UCSD-AML1 (cell line): ENCODE results near the gene SEC24D.
"Not testable (repeated sequence)": the region's sequence is repeated elsewhere in the genome, so short reads cannot be mapped to it uniquely, and the experiment has no call there.

Experiments used
- DNase-seq: peaks from one replicate; lab custom pipeline; 2025; ENCODE audit not compliant: unreplicated experiment; lab: John Stamatoyannopoulos, UW

SEC24D gene

DNA sequence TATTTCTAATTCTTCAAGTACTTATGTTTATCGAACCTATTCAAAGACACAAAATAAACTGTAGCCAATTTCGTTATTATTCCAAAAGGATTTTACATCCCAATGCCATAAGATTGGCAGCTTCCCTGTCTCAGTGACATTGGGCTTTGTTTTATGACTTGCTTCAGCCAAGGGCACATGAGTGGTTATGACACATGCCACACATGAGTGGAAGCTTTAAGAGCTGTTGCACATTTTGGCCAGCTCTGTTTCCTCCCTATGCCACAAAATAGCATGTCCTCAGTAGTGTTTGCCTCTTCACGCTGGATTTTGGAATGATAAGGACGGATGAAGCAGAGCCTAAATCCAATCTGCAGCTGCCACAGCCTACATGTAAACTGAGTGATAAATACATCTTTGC is 21.9 kb downstream of the SEC24D start:
- no peak for DNase-seq

DNA sequence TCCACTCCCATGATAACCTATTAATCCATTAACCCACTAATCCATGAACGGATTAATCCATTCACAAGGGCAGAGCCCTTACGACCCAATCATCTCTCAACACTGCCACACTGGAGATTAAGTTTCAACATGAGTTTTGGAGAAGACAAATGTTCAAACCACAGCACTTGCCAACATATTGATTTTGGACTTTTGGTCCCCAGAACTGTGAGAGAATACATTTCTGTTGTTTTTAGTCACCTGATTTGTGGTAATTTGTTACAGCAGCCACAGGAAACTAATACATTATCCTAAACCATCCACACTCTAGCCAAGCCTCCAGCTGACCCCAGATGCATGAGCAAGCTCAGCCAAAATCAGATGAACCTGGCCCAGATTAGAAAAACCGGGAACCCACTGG is 22.4 kb downstream of the SEC24D start:
- no peak for DNase-seq

DNA sequence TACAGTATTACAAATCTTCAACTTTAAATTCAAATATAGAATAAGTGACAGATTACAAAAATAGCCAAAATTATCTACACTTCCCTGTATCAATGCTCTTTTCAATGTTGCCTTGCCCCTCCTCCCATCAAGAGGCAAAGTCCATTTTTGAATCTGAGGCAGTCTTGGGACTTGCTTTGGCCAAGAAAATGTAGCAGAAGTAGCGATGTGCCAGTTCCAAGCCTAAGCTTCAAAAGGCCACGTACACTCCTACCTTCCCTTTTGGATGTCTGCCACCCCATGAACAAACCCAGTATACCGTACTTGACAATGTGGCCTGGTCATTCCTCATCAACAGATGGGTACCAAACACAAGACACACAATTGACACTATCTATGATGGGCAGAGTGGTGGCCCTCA is 24.1 kb downstream of the SEC24D start:
- DNase-seq: no peak

DNA sequence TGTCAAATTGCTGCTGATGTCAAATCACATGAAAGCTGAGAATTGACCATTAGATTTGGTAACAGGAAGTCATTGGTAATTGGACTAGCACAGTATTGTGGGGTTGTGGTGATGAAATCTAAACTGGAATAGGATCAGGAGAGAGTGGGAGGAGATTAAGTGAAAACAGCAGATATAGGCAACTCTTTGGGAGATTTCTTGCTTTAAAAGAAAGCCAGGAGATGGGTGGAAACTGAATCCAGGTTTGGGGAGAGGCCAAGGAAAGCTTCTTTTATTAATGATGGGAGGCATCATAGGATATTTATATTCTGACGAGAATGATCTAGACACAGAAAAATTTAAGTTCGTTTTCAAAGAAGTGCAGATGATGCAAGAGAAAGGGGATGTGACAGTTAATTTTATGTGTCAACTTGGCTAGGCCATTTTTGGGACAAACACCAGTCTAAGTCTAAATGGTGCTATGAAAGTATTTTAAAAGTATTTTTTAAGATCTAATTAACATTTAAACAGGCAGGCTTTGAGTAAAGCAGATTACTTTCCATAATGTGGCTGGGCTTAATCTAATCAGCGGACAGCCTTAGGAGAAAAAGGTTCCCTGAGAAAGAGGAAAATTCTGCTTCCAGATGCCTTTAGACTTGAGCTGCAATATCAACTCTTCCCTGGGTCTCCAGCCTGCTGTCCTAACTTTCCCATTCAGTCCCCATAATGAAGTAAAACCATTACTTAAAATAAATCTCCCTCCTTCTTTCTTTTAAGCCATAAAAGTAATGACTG is 24.7 kb downstream of the SEC24D start:
- DNase-seq: no peak

DNA sequence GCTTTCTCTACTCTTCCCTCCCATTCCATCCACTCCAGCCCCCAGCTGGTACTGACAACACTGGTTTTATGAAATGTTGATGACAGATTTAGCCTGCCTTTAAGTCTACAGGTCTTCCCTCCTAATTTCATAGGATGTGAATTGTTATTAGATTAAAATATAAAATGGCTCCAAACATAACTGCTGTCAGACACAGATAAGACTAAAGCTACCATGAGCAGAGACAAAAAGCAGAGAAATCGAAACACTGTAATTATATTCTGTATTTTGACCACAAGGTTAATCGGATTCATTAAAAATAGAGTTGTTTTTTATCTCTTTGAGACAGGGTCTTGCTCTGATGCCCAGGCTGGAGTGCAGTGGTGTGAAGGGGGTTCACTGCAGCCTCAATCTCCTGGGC is 28.3 kb downstream of the SEC24D start:
- no peak for DNase-seq

DNA sequence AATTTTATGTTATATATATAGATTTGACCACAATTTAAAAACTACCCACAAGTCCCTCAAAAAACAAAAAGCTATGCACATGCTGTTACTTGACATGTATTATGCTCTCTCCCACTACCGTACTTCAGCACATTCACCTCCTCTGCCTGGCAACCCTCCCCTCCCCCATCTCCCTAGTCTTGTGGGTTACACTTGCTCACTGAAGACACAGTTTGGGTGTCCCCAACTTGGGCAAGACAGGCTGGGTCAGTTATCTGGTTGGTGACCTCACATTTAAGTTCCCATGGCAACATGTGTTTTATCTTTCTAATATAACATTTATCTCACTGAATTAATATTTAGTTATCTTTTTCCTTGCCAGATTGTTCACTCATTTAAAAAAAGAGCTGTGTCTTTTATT is 32.7 kb downstream of the SEC24D start:
- no peak for DNase-seq

DNA sequence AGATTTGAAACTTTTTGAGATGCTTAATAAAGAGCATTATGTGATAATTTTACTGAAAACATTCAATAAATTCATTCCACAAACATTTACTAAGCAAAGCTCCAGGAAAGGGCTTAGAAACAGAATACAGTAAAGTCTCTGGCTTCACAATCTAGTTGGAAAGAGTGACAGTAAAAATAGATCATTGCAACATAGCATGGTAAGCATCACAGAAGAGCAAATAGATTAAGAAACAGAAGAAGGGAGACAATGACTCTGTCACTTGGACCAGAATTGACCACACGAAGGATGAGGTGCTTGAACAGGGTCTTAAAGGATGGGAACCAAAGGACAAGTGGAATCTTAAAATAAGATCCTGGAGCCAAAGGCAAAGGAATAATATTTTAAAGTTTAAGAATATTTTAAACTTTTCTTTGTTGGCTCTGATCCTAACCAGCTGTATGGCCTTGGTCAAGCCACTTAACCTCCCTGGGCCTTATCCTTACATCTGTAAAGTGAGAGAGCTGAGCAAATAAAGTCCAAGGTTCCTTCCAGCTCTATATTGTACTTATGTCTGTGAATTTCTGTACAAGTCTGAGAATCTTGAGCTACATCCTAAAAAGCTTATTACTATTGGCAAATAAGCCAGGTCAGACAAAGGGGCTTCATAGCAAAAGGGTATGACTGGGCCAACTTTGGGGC is 33.9 kb downstream of the SEC24D start:
- DNase-seq: no peak

DNA sequence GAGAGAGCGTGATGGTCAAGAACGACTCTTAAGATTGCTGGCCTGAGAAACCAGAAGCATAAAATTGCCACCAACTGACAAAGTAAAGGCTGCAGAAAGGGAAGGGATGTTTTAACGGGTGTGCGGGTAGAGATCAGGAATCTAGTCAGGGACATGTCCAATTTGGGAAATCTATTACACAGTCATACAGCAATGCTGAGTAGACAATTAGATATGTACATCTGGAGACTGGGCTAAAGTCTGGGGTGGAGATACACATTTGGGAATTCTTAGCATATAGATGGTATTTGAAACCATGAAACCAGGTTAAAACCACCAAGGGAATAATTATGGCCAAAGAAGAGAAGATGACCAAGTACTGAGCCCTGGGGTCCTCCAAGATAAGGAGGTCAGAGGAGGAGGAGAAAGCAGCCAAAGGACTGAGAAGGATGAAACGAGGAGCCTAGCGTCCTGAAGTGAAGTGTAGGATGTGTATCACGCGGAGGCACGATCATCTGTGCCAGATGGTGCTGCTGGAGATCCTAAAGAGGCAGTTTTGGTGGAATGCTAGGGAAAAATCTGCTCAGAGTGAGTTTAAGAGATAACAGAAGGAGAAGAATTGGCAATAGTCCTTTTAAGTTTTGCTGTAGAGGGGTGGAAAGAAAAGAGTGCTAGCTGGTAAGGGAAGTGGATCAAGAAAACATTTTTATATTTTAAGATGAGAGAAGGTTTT is 36.5 kb downstream of the SEC24D start:
- DNase-seq: no peak

DNA sequence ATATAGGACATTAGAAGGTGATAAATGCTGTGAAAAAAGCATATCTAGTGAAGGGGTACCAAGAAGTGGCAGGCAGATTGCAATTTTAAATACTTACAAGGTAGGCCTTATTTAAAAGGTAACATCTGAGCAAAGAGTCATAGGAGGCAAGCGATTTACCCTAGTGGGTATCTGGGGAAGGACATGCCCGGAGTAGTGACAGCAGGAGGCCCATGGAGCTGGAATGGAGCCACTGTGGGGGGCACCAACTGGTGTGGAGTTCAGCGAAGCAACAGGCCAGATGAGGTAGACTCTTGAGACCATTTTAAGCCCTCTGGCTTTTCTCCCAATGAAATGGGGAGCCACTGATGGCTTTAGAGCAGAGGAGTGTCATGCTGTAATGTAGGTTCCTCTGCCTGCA is 37.3 kb downstream of the SEC24D start:
- no peak for DNase-seq

DNA sequence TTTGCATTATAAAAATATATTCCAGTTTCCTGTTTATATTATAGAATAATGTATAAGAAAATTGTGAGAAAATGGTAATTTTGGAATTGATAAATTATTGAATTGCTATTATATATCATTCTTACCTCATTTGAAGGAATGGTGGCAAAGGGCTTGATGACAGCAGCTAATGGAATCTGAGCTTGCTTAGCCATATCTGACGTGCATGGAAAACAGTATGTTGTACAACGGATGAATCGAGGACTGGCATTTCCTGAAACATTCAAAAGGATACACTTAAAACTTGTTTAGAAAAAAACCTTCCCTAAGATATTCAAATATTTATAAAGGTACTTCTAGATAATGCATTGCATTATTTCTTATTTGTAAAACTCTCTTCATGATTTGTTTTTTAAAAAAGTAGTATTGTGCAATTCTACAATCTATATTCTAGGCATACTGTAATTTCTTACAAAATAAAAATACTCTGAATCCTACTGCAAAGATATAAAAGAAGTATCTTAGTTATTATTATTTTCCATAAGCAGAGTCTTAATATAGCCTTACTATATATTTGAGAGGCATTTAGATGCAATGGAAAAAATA is 38.3 kb downstream of the SEC24D start:
- DNase-seq: no peak

DNA sequence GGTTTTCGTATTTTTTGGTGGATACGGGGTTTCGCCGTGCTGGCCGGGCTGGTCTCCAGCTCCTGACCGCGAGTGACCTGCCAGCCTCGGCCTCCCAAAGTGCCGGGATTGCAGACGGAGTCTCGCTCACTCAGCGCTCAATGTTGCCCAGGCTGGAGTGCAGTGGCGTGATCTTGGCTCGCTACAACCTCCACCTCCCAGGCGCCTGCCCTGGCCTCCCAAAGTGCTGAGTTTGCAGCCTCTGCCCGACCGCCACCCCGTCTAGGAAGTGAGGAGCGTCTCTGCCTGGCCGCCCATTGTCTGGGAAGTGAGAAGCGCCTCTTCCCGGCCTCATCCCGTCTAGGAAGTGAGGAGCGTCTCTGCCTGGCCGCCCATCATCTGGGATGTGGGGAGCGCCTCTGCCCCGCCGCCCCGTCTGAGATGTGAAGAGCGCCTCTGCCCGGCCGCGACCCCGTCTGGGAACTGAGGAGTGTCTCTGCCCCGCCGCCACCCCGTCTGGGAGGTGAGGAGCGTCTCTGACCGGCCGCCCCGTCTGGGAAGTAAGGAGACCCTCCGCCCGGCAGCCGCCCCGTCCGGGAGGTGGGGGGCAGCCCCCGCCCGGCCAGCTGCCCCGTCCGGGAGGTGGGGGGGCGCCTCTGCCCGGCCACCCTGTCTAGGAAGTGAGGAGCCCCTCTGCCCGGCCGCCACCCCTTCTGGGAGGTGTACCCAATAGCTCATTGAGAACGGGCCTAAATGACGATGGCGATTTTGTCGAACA is 44.1 kb downstream of the SEC24D start:
- DNase-seq: not testable (repeated sequence)

DNA sequence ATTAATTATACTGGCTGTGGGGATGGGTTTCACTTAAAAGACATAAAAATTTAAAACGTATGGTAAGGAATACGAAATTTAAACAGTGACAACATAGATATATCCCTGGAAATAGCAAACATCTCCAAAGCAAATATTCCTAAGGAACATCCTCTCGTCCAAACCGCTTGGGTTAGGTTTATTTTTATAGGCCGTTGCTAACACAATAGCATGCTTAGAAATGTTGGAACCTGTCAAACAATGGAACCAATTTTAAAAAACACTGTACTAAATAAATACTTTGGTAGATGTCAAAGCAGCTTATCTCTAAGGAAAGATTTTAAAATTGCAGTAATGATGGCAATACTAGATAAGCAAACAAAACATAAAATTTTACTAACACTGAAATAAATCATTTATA is 45.4 kb downstream of the SEC24D start:
- no peak for DNase-seq

DNA sequence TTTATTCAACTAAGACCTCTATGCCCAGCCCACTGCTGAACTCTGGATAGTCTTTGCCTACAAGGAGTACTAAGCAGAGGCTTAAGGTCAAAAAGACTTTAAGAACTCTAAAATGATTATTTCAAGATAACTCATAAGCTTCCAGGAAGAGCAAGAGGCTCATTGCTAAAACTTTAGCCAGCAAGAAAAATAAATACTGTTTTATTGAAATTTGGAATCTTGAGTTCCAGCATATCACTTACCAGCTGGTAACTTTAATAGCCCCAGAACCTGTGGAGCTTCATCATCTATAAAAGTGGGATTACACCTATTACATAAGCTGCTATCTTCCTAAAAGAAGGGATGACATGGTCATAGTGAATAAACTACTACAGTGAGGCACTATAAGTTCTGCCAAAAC is 47.0 kb downstream of the SEC24D start:
- no peak for DNase-seq

DNA sequence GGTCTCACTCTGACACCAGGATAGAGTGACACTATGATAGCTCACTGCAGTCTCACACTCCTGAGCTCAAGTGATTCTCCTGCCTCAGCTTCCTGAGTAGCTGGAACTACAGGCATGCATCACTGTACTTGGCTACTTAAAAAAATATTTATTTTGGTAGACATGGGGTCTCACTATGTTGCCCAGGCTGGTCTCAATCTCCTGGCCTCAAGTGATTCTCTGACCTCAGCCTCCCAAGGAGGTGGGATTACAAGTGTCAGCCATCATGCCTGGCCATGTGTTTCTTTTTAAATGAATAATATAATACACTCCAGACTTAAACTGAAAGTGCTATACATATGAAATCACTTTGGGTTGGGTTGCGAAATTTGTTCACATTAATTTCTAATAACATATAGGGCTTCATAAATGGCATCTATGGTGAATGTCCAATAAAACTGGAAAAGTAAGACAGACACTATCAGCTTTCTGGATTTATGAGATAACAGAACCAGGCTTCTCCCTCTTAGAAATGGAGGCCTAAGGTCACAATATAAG is 48.0 kb downstream of the SEC24D start:
- DNase-seq: no peak

DNA sequence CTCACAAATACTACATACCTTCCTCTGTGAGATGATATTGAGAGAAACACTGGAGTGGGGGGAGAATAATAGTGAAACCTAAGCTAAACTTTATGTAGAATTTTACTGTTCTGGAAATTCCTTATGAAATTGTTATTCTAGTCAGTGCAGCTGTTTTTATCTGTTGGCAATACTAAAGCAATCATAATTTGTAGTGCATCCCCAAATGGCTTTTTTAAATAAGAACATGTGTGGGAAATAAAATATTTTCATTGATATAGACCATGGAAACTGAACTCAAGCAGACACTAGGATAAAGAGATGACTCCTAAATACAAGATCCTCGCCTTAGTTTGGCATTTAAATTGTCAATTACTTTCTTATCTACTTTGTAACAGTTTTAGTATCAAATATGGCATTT is 51.1 kb downstream of the SEC24D start:
- no peak for DNase-seq

DNA sequence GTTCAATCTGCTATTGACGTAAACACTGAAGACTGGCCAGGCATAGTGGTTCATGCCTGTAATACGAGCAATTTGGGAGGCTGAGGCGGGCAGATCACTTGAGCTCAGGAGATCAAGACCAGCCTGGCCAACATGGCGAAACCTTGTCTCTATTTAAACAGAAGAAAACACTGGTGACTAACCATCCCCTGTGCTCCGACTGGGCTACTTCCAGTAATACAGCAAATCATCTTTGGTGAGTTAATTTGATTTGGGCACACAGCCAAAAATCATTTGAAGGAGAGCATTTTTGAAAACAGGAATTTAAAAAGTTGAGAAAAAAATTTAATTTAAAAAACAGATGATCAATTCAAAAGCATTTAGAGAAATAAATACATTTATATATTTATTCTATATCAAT is 52.0 kb downstream of the SEC24D start:
- no peak for DNase-seq

DNA sequence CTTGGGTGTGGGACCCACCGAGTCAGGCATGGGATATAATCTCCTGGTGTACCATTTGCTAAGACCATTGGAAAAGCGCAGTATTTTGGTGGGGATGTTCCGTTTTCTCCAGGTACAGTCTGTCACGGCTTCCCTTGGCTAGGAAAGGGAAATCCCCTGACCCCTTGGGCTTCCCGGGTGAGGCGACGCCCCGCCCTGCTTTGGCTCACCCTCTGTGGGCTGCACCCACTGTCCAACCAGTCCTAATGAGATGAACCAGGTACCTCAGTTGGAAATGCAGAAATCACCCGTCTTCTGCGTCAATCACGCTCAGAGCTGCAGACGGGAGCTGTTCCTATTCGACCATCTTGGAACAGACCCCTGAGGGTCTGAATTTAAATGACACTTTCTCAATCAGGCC is 53.0 kb downstream of the SEC24D start:
- DNase-seq: not testable (repeated sequence)

DNA sequence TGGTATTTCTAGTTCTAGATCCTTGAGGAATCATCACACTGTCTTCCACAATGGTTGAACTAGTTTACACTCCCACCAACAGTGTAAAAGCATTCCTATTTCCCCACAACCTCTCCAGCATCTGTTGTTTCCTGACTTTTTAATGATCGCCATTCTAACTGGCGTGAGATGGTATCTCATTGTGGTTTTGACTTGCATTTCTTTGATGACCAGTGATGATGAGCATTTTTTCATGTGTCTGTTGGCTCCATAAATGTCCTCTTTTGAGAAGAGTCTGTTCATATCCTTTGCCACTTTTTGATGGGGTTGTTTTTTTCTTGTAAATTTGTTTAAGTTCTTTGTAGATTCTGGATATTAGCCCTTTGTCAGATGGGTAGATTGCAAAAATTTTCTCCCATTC is 58.3 kb downstream of the SEC24D start:
- not testable (repeated sequence) for DNase-seq

DNA sequence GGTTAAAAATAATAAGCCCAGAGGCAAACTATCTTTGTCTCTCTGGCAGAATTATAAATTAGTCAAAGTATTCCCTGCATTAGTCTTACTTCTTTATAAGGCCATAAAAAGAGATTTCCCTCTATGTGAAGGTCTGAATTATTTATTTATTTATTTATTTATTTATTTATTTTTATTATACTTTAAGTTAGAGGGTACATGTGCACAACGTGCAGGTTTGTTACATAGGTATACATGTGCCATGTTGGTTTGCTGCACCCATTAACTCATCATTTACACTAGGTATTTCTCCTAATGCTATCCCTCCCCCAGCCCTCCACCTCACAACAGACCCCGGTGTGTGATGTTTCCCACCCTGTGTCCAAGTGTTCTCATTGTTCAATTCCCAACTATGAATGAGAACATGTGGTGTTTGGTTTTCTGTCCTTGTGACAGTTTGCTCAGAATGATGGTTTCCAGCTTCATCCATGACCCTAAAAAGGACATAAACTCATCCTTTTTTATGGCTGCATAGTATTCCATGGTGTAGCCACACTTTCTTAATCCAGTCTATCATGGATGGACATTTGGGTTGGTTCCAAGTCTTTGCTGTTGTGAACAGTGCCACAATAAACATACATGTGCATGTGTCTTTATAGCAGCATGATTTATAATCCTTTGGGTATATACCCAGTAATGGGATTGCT is 58.8 kb downstream of the SEC24D start:
- not testable (repeated sequence) for DNase-seq
